Raji (cell line): ENCODE results near the gene FN1.

Experiments used
- POLR2A ChIP-seq: IDR thresholded peaks from 2 replicates; pipeline ENCODE4 v1.6.1; 2011; ENCODE audit warnings: low read depth, low read length, control low read depth; ENCODE audit not compliant: insufficient read depth

FN1 gene

GRCh38 chr2:215418064-215418963, 17.6 kb downstream of the FN1 start:
- no peak for TF ChIP-seq POLR2A

- no peak for TF ChIP-seq POLR2A
Observed at GRCh38 chr2:215417400-215417951, 18.4 kb downstream of the FN1 start.

DNA sequence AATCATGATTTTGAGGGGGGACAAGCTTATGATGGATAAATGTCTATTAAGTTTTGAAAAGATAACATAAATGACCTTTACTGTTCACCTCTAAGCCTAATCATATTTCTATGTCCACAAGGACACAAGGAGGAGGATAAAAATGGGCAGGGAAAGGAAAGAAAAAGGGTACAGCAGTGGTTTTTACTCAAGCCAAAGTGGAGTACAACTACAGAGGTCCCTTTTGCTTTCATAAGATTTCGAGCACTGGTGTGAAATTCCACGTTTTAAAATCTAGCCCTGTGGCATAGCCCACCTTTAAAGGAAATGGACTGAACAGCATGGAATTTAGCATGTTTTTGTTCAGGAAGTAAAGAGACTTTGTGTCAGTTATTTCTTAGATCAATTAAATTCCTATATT, 19.2 kb downstream of the FN1 start:
- TF ChIP-seq POLR2A: no peak

DNA sequence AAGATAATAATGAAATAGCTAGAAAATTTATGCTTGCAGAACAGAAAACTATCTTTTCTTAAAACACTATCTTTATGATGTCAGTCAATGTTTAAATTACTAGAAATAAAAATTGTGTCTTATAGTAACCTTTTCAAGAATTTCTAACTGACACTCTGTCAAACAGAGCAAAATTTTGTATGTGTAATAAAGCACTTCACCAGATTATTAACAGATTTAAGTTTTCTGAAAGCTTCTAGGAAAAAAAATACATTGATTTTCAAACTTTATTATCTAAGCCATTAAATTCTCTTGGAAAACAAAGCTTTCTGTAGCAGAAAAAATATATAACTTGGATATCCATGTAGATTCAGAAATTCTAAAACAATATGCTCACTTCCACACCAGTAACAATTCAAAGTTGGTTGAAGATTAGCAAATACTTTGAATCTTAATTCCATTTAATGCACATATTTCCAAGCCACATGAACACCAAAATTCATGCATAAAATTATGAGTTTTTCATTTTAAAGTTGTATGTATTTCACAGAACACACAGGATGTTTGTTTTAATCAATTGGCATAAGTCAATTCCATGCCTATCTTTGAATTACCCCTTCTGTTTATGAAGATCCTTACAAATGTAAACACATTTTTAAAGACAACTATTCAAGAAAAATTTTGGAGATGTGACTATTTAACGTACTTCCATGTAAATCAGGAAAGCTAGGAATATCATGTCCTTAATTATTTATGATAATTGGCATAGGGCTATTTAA, 19.9 kb downstream of the FN1 start:
- TF ChIP-seq POLR2A: no peak

DNA sequence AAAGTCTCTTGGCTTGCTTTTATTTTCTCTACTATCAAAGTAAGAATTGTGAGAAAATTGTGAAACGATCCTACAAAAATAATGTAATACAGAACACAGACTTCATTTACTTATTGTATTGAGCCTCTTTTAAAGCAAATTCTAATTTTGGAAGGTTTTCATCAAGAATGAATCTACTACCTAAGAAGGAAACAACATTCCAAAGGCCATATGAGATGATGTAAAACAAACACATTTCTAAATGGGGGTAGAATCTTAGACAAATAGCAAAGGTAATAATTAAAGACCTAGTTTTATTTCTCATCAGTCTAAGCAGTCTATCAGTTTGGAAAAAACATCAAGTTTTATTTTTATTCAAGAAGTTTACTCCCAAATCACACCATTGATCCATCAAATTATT, 20.6 kb downstream of the FN1 start:
- TF ChIP-seq POLR2A: no peak

DNA sequence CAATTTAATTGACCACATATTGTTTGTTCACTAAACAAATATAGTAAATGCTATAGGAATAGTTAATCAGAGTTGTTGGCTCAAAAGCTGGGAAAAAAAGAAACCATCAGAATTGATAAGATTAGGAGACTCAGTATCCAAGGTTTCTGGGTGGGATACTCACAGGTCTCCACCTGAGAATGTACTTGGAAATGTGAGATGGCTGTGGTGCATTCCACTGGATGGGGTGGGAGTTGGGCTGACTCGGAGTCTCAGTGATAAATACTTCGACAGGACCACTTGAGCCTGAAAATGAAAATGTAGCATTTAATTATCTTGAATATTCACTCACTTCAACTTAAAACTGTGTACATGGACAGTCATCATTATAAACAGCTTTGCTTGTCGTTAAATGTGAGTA, 21.2 kb downstream of the FN1 start:
- no peak for TF ChIP-seq POLR2A

GRCh38 chr2:215413974-215414373, 21.9 kb downstream of the FN1 start:
- TF ChIP-seq POLR2A: no peak

DNA sequence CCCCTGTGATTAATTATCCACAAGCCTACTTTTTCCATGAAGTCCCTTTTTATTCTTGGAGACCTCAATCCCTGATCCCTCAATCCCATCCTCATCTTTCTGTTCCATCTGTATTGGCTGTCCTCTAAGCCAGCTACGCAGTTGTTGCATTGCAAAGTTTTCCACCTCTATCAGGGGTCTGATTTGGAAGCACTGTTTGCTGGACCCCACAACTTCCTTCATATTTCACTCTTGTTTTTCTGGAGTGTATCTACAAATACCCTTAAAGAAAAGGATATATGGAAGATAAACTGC, 22.4 kb downstream of the FN1 start:
- TF ChIP-seq POLR2A: no peak

DNA sequence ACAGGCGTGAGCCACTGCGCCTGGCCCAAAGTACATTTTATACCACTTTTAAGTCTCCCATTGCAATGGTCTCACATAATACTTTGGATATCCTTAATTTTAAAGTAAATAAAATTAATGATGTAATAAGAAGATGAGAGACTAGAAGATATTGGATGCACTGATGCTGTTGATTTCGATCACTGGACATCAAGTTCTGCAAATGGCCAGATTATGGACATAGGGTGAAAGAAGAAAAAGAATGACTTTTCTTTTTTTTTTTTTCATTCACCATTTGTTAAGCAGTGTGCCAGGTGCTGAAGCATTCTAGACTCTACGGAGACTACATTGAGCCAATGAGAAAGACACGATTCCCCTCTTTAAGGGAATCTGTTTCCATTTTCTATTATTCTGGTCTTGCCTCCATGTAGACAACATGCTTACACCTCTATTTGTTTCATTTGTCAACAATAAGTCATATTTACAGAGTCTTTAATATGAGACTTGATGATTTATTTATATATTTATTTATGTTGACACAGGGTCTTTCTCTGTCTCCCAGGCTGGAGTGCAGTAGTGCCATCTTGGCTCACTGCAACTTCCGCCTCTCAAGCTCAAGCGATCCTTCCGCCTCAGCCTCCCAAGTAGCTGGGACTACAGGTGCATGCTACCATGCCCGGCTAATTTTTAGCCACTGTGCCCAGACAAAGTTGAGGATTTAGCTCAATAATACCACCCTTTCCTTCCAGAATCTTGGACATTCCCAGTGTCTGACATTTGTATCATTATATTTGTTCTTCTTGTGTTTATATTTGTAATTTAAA, 23.7 kb downstream of the FN1 start:
- no peak for TF ChIP-seq POLR2A

DNA sequence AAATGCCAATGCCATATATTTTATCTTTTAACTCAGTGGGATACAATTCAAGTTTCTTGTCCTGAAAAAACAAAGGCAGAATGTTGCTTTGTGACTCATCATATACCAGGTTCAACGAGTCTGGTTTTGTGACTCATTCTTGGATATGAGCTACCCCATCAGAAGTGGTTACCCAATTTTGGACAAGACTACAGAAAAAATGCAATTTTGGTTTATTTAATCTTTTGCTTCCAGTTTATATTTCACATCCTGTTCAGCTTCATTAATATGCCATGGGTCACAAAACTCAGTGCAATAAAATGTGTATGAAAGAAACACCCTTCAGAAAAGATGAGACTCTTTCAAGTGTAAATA, 25.0 kb downstream of the FN1 start:
- no peak for TF ChIP-seq POLR2A

- no peak for TF ChIP-seq POLR2A
Observed at GRCh38 chr2:215409331-215410127, 26.3 kb downstream of the FN1 start.

DNA sequence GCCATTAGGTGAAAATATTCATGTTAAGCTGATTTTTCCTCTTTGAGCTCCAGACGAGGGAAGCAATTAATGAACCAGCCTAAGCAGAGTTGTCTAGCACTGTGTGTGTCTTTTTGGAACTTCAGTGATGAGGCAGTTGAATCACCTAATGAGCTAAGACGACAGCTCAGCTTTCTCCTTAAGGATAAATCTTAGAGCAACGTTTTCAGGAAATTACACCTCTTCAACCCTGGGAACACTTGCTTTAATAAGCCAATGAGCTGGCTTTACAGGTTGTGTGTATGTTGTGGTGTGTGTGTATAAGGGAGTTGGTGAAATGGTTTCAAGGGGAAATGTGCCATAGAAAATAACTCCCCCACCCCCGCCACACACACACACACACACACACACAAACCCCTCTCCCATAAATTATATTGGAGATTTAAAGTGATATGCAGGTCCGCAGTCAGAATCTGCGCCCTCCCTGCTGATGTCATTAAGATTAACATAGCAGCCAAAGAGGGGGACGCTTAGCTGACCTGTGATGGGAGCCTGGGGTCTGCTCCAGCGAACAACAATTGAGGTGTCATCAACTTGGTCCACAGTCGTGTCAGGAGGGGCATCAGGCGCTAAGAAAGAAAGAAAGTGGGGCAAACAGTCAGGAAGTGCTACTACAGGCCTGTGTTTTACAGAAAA, 28.1 kb downstream of the FN1 start:
- no peak for TF ChIP-seq POLR2A

GRCh38 chr2:215407061-215407460, 28.8 kb downstream of the FN1 start:
- TF ChIP-seq POLR2A: no peak
